PC-9 (cell line): ENCODE measurements around the gene CECR2. TPM values are rescaled to one million over a fixed set of nuclear protein-coding genes. Genes with fewer than 3 reads are reported as not detected.

Experiments
- BruUV-seq: library from RNA; stranded (reverse); fragments of 400-500 nt; replicated peaks from 2 replicates; lab custom pipeline; 2021; lab: Mats Ljungman, UMichigan
- CTCF ChIA-PET: fragments of 300-600 bp; sonication (Branson Sonifier 250); formaldehyde crosslinking; loops from one replicate; lab custom pipeline; 2022; ENCODE audit warnings: antibody characterized with exemption; lab: Charles Lee
- POLR2A ChIA-PET: fragments of 300-600 bp; sonication (Branson Sonifier 250); formaldehyde crosslinking; loops from one replicate; lab custom pipeline; 2022; ENCODE audit warnings: antibody characterized with exemption; ENCODE audit not compliant: unreplicated experiment; lab: Charles Lee
- DNase-seq, 2 experiments: peaks; one replicate each; pipeline versions ENCODE4 v3.0.0 to v3.0.0-alpha.2; 2015 to 2022; ENCODE audit warnings: mixed read lengths in 1 of 2
- H2AFZ ChIP-seq: fragments of 200-600 bp; sonication (generic); 2 replicates; pipeline ENCODE4 v1.8.1; 2017; ENCODE audit warnings: antibody characterized with exemption
- H3F3A ChIP-seq: fragments of 200-600 bp; sonication (generic); 2 replicates; pipeline ENCODE4 v1.8.1; 2017; ENCODE audit warnings: antibody characterized with exemption, mild to moderate bottlenecking, low read depth; ENCODE audit not compliant: insufficient read depth
- H3K27ac ChIP-seq: fragments of 200-600 bp; sonication (generic); 2 replicates; pipeline ENCODE4 v1.6.1; 2016; ENCODE audit warnings: mixed run types
- H3K27me3 ChIP-seq: fragments of 200-600 bp; sonication (generic); 2 replicates; pipeline ENCODE4 v1.6.1; 2016; ENCODE audit warnings: low read depth, mixed run types; ENCODE audit not compliant: insufficient read depth
- H3K36me3 ChIP-seq: fragments of 200-600 bp; sonication (generic); 2 replicates; pipeline ENCODE4 v1.6.1; 2016; ENCODE audit warnings: low read depth, mixed run types
- H3K4me1 ChIP-seq: fragments of 200-600 bp; sonication (generic); replicated peaks from 2 replicates; pipeline ENCODE4 v1.6.1; 2016; ENCODE audit warnings: mixed run types; ENCODE audit not compliant: insufficient read depth
- H3K4me2 ChIP-seq: fragments of 200-600 bp; sonication (generic); 2 replicates; pipeline ENCODE4 v1.6.1; 2017; ENCODE audit warnings: mixed run types
- H3K4me3 ChIP-seq: fragments of 200-600 bp; sonication (generic); 2 replicates; pipeline ENCODE4 v1.6.1; 2016; ENCODE audit warnings: mixed run types
- H3K79me2 ChIP-seq: fragments of 200-600 bp; sonication (generic); 2 replicates; pipeline ENCODE4 v1.6.1; 2017; ENCODE audit warnings: low read depth, mixed run types
- H3K9me2 ChIP-seq: fragments of 200-600 bp; sonication (generic); 2 replicates; pipeline ENCODE4 v1.8.1; 2017; ENCODE audit warnings: mild to moderate bottlenecking; ENCODE audit not compliant: insufficient read depth
- H3K9me3 ChIP-seq: fragments of 200-600 bp; sonication (generic); 2 replicates; pipeline ENCODE4 v1.8.1; 2016; ENCODE audit warnings: low read depth; ENCODE audit not compliant: insufficient read depth
- H4K20me1 ChIP-seq: fragments of 200-600 bp; sonication (generic); 2 replicates; pipeline ENCODE4 v1.8.1; 2017; ENCODE audit not compliant: insufficient read depth
- EZH2 ChIP-seq: fragments of 200-600 bp; sonication (generic); IDR thresholded peaks from 2 replicates; pipeline ENCODE4 v1.8.0; 2017; ENCODE audit warnings: antibody characterized with exemption, low read depth
- intact Hi-C: fragments of 100-400 bp; cut with micrococcal nuclease; formaldehyde crosslinking; loops from one replicate; pipeline ENCODE4 v1.10.0; 2022; ENCODE audit not compliant: unreplicated experiment
- total RNA-seq: library from RNA; stranded (reverse); gene quantifications from 2 replicates; pipeline ENCODE4 v1.2.3, GENCODE V29; 2021
- TF ChIP-seq, protein P1 (sequence below): fragments of 200-600 bp; sonication (generic); conservative IDR thresholded peaks from 2 replicates; pipeline ENCODE4 v1.6.1; 2017; ENCODE audit warnings: mixed run types, antibody characterized with exemption, mild to moderate bottlenecking, moderate library complexity

CECR2 gene
- total RNA-seq, 1 experiment from 2014 or later, result not detected

DNA sequence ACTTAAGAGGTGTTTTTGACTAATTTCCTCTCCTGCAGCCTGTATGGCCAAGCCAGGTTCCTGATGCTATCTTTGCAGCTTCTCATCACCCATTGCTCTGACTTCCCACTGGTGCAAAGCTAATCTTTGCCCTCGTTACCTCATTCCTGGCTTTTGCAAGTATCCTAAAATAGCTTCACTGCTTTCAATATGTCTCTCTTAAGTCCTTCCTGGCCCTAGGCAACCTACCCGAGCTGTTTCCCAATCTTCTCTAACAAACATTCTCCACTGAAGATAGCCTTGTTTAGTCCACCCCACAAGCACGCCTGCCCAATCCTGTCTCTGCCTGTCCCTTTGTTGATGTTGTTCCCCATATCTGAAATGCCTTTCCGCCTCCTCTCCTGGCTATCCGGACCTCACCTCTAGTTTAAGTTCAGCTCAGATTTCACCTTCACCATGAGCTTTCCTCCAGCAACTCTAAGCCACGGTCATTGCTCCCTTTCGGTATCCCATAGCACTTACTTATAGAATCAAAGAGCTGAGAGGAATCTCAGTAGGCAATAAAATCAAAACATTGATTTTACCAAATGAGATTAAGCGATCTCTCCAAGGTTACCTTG, 30.1 kb upstream of the CECR2 start:
- Histone ChIP-seq H3K4me3 (no peak overlapping the region), H2AFZ (no peak overlapping the region), H3K4me1 (no peaks in the 10 kb centered on the region), H3K9me2 (no peaks in the 10 kb centered on the region), H3K36me3 (no peaks in the 10 kb centered on the region), H3K27ac (no peak overlapping the region), H3F3A (no peaks in the 10 kb centered on the region), H3K9me3 (no peaks in the 10 kb centered on the region), H3K79me2 (no peaks in the 10 kb centered on the region), H4K20me1 (no peaks in the 10 kb centered on the region), H3K27me3 (peaks cover 45% of the 10 kb centered on the region), H3K4me2 (no peak overlapping the region)
- intact Hi-C loops, result no loop called here
- DNase-seq, result peak in 1 of 2 experiments; percentile 53
- ChIA-PET CTCF (interaction anchor here (0.6 kb wide), 1 partner anchor 96 kb away, joined by 8 read pairs; no protein-coding TSS in a partner anchor), POLR2A (no interaction called here)
- no peak for TF ChIP-seq EZH2
- TF ChIP-seq, protein P1, sequence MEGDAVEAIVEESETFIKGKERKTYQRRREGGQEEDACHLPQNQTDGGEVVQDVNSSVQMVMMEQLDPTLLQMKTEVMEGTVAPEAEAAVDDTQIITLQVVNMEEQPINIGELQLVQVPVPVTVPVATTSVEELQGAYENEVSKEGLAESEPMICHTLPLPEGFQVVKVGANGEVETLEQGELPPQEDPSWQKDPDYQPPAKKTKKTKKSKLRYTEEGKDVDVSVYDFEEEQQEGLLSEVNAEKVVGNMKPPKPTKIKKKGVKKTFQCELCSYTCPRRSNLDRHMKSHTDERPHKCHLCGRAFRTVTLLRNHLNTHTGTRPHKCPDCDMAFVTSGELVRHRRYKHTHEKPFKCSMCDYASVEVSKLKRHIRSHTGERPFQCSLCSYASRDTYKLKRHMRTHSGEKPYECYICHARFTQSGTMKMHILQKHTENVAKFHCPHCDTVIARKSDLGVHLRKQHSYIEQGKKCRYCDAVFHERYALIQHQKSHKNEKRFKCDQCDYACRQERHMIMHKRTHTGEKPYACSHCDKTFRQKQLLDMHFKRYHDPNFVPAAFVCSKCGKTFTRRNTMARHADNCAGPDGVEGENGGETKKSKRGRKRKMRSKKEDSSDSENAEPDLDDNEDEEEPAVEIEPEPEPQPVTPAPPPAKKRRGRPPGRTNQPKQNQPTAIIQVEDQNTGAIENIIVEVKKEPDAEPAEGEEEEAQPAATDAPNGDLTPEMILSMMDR, result no peak
- BruUV-seq, result no TSS peak

DNA sequence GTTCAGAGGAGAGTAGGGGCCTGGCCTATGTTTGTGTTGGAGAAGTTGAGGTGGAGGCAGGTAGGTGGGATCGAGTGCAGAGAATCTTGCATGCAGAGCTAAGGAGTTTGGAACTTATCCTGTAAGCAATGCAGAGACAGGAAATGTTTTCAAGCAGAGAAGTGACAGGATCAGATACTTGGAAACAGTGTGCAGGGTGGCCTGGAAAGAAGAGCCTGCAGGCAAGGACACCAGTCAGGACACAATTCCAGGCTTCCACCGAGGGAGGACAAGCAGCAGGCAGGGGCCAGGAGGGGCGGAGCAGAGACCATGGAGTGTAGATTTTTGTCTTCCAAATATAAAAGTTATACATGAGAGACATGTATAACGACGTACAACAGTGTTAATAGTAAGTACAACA, 26.9 kb upstream of the CECR2 start:
- no peak overlapping the region for H3K4me2 ChIP-seq
- intact Hi-C loops, result no loop called here
- POLR2A ChIA-PET, result no interaction called here
- H2AFZ ChIP-seq, result no peak overlapping the region
- no peaks in the 10 kb centered on the region for H3K36me3 ChIP-seq
- no TSS peak for BruUV-seq
- H3K27ac ChIP-seq, result no peak overlapping the region
- no peaks in the 10 kb centered on the region for H4K20me1 ChIP-seq
- no peaks in the 10 kb centered on the region for H3F3A ChIP-seq
- peaks cover 27% of the 10 kb centered on the region for H3K27me3 ChIP-seq
- no peaks in the 10 kb centered on the region for H3K79me2 ChIP-seq
- TF ChIP-seq, protein P1, result no peak
- no peak for TF ChIP-seq EZH2
- no peak for DNase-seq
- CTCF ChIA-PET, result no interaction called here
- no peaks in the 10 kb centered on the region for H3K9me2 ChIP-seq
- H3K9me3 ChIP-seq, result no peaks in the 10 kb centered on the region
- H3K4me1 ChIP-seq, result no peaks in the 10 kb centered on the region
- H3K4me3 ChIP-seq, result no peak overlapping the region

DNA sequence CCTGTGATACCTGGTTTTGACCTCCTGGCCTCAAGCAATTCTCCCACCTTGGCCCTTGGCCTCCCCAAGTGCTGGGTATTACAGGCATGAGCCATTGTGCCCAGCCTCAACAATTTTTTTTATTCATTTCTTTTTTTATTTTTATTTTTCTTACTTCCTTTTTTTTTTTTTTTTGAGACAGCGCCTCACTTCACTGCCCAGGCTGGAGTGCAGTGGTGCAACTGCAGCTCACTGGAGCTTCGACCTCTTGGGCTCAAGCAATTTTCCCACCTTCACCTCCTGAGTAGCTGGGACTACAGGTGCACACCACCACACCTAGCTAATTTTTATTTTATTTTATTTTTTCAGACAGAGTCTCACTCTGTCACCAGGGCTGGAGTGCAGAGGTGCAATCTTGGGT, 25.5 kb upstream of the CECR2 start:
- no peak overlapping the region for H3K4me2 ChIP-seq
- POLR2A ChIA-PET, result no interaction called here
- H3K4me3 ChIP-seq, result no peak overlapping the region
- no peak for TF ChIP-seq EZH2
- TF ChIP-seq, protein P1, result no peak
- H3K79me2 ChIP-seq, result no peaks in the 10 kb centered on the region
- no peaks in the 10 kb centered on the region for H4K20me1 ChIP-seq
- no peaks in the 10 kb centered on the region for H3F3A ChIP-seq
- no peak for DNase-seq
- CTCF ChIA-PET, result no interaction called here
- intact Hi-C loops, result no loop called here
- H3K36me3 ChIP-seq, result no peaks in the 10 kb centered on the region
- H3K4me1 ChIP-seq, result no peaks in the 10 kb centered on the region
- H3K9me3 ChIP-seq, result no peaks in the 10 kb centered on the region
- peaks cover 14% of the 10 kb centered on the region for H3K27me3 ChIP-seq
- no TSS peak for BruUV-seq
- no peak overlapping the region for H2AFZ ChIP-seq
- H3K9me2 ChIP-seq, result no peaks in the 10 kb centered on the region
- no peak overlapping the region for H3K27ac ChIP-seq
